PC-3 (cell line): ENCODE data around the gene RBM7.

Source experiments
- EZH2 ChIP-seq: fragments of 300-600 bp; sonication (generic); IDR thresholded peaks from one replicate; pipeline ENCODE4 v1.6.1; 2017; ENCODE audit warnings: antibody characterized with exemption, mild to moderate bottlenecking, low read length; ENCODE audit not compliant: unreplicated experiment
- EZH2phosphoT487 ChIP-seq: fragments of 300-600 bp; sonication (generic); IDR thresholded peaks from 2 replicates; pipeline ENCODE4 v1.6.1; 2018; ENCODE audit warnings: mild to moderate bottlenecking, antibody characterized with exemption, low read length, borderline replicate concordance
- TF ChIP-seq, protein P1 (sequence below): fragments of 300-600 bp; sonication (generic); conservative IDR thresholded peaks from 2 replicates; pipeline ENCODE4 v1.5.1; 2017; ENCODE audit warnings: antibody characterized with exemption, low read depth, mild to moderate bottlenecking, low read length

DNA sequence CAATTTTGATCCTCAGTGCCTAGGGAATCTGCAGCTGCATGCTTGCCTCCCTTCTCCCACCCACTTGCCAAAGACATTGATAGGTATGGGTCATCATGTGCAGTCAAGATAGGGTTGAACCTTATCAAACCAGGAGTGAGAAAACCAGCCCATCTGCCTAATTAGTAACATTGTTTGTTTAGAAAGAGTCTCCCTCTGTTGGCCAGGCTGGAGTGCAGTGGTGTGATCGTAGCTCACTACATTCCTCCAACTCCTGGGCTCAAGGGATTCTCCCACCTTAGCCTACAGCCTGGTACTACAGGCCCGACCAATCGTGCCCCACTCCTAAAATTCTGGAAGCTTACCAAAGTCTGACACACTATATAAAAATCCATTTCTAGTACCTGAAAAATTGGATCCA, 4.7 kb upstream of the RBM7 start:
- TF ChIP-seq, protein P1, sequence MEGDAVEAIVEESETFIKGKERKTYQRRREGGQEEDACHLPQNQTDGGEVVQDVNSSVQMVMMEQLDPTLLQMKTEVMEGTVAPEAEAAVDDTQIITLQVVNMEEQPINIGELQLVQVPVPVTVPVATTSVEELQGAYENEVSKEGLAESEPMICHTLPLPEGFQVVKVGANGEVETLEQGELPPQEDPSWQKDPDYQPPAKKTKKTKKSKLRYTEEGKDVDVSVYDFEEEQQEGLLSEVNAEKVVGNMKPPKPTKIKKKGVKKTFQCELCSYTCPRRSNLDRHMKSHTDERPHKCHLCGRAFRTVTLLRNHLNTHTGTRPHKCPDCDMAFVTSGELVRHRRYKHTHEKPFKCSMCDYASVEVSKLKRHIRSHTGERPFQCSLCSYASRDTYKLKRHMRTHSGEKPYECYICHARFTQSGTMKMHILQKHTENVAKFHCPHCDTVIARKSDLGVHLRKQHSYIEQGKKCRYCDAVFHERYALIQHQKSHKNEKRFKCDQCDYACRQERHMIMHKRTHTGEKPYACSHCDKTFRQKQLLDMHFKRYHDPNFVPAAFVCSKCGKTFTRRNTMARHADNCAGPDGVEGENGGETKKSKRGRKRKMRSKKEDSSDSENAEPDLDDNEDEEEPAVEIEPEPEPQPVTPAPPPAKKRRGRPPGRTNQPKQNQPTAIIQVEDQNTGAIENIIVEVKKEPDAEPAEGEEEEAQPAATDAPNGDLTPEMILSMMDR = peak; percentile 68
- TF ChIP-seq EZH2phosphoT487 (no peak), EZH2 (no peak)
